CD4-positive, alpha-beta T cell treated with Interleukin-15 for 4 hours (primary cell): Measurements from ENCODE around the gene CHDH.
A peak's percentile ranks its signal among the peaks of the same experiment; 100 is the strongest.

Experiments used
- DNase-seq: peaks from one replicate; pipeline ENCODE4 v3.0.0-alpha.2; 2020; ENCODE audit warnings: low spot score

Gene CHDH, protein sequence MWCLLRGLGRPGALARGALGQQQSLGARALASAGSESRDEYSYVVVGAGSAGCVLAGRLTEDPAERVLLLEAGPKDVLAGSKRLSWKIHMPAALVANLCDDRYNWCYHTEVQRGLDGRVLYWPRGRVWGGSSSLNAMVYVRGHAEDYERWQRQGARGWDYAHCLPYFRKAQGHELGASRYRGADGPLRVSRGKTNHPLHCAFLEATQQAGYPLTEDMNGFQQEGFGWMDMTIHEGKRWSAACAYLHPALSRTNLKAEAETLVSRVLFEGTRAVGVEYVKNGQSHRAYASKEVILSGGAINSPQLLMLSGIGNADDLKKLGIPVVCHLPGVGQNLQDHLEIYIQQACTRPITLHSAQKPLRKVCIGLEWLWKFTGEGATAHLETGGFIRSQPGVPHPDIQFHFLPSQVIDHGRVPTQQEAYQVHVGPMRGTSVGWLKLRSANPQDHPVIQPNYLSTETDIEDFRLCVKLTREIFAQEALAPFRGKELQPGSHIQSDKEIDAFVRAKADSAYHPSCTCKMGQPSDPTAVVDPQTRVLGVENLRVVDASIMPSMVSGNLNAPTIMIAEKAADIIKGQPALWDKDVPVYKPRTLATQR

DNA sequence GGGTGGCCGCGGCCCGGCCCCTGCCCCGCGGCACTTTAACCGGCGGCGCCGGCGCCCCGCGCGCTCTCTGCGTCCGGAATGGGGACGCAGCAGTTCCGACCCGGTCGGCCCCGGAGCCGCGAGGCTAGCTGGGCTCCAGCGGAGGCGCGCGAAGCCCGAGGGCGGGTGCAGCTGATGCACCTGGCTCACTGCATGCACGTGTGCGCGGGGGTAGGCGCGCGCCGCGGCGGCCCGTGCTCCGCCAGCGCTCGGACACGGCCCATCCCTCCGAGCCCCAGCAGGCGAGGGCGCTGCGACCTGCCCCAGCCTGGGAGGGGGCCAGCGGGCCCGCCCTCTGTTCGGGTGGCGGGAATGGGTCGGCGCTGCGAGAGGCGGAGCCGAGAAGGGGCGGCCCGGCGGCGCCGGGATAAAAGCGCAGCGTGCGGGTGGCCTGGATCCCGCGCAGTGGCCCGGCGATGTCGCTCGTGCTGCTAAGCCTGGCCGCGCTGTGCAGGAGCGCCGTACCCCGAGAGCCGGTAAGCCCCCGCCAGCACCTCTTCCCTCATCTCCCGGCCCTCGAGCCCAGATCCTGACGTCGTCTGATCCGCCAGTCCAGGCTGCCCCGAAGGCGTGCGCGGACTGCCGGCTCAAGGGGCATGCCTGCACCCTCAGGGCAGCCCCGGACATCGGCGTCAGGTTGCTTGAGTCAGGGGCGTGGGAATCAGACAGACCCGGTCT is at the start of gene CHDH, which contains the start of gene IL17RB:
Gene CHDH, minus strand, starts transcription at position 286 of the 717 bp plus-strand sequence. CDS start 22,411 bp downstream, outside the sequence.
Gene IL17RB, plus strand, starts transcription at position 435 of the 717 bp plus-strand sequence. Its CDS starts 21 bp downstream, at position 456.
- DNase-seq = no peak

DNA sequence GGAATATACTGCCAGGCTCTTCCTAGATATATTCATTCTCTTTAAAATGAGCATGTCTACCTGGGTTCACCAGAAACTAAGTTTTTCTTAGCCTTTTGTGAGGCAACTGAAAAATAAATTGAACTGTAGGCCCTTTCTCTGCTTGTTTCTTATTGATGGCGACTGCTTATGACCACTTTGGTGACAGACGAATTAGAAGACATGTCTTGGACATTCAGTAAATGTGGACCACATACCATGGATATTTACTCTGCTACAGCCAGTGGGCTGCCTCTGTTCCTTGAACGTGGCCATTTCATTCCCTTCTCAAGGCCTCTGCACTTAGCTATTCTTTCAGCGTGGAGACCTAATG is 46.0 kb upstream of the CHDH start:
- DNase-seq = no peak

DNA sequence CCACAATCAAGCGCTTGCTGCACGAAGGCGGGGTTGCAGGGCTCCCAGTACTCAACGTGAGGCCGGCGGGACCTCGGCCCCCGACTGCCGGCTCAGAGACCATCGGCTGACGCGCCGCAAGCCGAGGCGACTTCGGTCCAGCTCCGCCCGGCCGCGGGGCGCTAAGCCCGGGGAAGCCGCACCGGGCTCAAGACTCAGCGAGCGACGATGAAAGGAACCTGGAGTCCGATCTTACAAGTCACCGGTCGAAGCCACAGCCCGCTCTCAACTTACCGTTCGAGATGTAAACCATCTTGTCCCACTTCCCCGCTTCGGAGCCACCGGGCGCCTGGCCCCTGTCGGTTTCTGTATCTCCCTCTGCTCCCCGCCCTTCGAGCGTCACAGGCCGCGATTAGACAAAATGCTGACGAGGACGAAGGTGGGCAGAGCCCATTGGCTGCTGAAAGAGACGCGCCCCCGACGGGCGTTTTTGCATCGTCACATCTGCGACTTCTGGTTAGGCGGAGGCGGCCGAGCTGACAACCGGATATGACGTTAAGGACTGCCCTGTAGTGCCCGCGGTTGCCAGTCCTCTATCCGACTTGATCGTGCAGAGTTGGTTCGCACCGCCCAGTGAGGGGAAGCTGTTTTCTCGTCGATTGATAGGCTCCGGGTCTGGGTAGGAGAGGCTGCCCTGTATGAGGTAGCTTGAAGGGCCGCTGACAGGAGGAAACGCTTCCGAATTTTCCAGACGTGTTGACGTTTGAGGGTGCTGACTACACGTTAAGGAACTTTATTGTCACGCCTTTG is 45.5 kb upstream of the CHDH start, which contains the start of gene SELENOK:
Gene SELENOK, minus strand, starts transcription at position 363 of the 789 bp plus-strand sequence.
- DNase-seq = peak; percentile 98

DNA sequence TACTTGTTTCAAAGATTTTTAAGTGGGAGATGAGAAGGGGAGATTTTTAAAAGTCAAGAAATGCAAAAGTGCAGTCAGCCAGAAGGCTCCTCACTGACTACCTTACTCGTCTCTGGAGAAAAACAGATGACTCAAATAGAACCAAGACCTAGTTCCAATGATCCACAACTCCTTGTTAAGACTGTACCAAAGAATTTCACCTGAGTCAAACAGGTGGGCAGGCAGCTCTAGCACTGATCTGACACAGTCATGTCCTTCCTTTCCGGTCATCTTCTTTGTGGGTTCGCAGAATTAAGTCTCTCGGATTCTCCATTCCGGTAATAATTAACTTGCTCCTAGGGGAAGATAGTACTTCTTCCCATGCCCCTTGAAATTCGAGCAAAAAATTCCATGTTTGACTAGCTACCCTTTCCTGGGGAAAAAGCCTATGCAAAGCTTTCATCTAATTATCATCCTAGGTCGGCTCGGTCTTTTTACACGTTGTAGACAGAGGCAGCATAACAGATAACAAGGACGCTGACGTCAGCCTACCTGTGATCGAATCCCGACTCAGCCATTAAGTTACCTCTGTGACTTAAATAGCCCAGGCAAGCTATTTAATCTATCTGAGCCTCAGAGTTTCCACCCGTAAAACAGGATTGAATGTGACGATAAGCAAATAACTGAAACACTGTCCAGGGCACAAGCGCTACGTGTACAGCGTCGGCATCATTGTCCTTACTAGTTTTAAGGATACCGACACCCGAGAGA is 44.7 kb upstream of the CHDH start:
- DNase-seq = peak; percentile 47

DNA sequence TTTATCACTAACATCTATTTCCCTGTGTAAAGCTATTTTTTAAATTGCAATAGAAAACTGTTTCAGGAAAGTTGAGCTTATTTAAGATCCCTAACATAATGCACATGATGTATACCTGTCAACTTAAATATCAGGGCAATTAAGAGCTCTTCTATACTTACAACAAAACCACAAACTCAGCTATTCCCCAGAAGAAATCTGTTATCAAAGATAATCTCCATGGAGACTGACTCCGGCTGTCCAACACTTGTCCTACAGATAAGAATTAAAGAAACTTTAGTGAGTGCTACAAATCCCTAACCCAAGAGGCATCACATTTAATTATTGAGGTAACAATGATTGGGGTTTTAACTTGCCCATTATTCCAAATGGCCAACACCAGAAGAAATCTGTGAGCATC is 42.0 kb upstream of the CHDH start:
- DNase-seq = no peak

DNA sequence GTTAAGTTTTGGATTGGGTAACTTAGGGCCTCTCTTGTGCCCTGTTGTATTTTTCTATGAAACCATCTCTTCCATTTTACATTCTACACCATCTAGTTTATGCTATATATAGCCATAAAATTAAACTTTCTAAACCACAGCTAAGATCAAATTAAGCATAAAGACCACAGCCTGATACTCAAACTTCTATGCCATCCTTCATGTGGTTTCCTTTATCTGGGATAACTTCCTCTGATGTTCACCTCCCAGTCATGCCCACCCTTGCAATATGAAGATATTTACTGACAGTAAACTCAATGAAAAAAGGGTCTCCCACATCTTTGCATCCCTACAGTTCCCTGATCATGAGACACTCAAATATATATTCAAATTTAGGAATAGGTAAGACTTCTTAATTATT is 41.2 kb upstream of the CHDH start:
- no peak for DNase-seq

DNA sequence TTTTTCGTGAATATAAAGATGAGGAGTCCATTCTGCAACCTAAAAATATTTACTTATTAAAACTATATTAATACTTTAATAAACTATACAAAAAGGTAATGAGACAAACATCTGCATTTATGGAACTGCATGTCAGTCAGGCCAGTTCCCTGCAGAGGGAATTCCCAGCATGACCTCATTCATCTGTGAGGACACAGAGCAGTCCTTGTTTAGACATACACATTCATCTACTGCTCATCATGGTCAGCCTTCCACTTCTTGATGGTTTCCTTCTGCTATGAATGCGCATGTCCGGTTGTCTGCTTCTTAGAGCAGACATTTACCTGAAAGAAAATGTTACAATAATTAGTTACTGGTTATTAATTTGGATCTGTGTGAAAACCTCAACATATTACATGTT is 39.0 kb upstream of the CHDH start:
- no peak for DNase-seq

DNA sequence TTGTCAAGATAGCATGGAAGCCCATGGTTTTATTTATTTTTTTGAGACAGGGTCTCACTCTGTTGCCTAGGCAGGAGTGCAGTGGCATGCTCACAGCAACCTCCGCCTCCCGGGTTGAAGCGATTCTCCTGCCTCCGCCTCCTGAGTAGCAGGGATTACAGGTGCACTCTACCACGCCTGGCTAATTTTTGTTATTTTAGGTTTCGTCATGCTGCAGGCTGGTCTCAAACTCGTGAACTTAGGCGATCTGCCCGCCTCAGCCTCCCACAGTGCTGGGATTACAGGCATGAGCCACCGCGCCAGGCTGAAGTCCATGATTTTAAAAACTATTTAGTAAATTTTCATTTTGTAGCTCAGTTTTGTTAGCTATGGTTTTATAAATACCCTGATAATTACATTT is 38.4 kb upstream of the CHDH start:
- DNase-seq = no peak

DNA sequence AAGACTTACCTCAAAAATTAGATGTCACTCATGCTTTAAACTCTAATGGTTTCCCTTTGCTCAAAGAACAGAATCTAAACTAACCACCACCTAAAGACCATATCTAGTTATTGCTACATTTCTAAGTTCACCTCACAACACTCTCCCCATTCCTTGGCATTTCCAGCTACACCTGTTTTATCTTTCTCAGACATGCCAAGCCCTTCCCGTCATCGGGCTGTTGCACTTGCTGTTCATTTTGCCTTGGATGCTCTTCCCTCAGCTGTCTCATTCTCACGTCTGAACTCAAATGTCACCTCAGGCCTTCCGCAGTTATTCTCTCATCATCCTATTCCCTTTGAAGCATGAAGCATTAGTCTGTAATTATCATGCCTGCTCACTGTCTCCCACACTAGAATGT is 36.8 kb upstream of the CHDH start:
- DNase-seq = no peak

DNA sequence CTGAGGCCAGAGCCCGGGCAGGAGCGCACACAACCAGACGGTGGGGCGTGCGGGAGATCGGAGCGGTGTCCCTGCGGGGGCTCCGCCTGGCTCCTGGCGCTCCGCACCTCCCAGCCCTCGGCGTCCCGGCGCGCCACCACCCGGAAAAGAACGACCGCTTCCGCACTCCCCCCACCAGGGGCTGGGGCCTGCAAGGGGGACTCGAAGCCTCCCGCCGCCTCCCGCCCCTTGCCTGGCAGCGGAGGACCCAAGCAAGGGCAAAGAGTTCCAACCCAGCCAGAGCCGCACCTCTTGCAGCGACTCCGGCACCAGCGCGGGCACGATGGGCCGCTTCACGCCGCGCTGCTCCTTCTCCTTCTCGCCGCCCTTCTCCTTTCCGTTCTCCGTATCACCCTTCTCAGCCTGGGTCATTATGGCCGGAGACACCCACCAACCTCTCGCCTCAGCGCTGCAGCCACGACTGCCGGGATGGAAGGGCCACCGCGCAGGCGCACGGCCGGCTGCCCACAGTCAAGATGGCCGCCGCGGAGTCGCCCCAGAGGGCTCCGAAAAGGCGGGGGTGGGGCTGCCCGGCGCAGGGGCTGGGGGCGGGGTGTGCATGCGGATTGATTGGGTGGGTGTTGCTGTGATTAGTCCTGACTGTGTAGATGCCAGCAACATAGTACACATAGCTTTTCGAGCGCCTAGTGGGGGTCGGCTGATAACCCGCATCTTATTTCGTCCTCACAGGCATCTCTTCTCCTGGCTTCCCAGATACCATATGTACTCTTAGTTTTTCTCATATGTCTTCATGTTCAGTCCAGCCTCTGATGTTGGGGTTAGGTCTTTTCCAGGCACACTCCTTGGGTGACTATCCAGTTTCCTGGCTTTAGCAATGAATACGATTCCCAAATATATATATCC is 35.7 kb upstream of the CHDH start, which contains the start of gene ACTR8:
Gene ACTR8, minus strand, starts transcription at position 462 of the 903 bp plus-strand sequence. Its CDS starts 51 bp downstream, at position 411.
- peak; percentile 88 for DNase-seq

DNA sequence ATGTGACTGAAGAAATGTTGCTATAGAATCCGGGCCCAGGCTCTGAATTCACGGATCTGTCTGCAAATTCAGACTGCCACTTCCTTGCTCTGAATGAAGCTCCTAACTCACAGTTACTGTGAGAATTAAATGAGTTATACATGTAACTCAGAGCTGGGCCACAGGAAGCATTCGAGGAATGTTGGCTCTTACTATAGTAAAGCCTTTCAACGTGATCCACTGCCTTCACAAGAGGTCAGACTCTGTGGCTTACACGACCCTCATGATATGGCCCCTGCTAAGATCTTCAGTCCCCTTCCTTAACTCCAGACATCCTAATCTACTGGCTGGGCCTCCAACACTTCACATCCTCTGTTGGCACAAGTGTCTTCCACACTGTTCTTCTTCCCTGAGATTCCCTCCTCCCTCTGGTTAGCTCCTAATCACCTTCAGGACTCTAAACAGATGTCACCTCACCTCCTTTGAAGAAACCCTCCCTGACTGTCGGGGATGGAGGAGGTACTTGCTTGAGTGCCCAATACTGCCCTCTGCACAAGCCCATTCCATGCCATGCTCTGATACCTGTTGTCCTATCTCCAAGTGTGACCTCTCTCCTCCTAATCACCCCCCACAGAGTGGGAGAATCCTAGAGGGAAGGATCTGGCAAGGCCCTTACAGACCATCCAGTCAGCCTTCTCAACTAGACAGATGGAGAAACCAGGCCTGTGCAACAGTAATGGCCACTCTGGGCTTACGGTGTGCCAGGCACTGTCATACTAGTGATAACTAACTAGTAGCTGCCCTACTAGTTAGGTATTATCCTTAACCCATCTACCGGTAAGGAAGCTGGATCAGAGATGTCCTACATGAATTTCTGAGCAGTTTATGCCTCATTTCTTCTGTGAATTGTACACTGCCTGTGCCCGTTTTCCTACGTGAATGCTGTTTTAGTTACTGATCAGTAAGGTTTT is 34.5 kb upstream of the CHDH start:
- DNase-seq = no peak

DNA sequence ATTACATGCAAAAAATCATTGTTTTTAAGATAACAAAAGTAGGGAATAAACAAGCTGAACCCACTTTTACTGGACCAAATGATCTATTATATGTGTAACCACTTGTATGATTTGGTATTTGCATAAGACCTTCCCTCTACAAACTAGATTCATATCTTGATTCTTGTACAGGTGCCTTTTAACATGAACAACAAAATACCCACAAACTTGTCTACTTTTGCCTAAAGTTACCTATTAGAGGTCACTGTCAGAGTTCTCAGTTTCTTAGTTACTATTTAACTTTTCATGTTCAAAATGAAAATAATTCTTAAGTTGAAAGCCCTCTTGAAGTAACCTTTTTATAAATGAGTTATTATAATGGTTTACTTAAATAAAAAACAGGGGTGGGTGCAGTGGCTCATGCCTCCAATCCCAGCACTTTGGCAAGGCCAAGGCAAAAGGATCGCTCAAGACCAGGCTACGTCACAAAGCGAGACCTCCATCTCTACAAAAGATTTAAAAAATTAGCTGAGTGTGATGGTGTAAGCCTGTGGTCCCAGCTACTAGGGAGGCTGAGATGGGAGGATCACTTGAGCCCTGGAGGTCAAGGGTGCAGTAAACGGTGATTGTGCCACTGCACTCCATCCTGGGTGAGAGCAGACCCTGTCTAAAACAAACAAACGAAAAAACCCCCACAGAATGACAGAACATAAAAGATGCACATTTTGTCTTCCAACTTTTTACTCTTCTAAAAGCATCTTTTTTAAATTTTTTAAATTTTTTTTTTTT is 19.7 kb upstream of the CHDH start:
- no peak for DNase-seq

DNA sequence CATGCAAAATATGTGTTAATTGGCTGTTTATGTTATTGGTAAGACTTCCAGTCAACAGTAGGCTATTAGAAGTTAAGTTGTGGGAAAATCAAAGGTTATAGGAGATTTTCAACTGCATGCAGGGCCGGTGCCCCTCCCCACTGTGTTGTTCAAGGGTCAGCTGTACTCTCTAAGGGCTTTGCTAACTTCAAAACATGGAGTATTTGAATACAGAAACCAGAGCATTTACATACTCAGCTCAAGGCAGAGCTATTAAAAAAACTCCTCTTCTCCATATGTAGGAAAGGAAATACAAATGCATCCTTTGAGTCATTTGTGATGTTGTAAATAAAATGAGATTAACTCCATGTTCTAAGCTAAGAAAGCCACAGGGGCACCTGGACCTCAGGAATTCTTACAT is 16.9 kb upstream of the CHDH start:
- no peak for DNase-seq

DNA sequence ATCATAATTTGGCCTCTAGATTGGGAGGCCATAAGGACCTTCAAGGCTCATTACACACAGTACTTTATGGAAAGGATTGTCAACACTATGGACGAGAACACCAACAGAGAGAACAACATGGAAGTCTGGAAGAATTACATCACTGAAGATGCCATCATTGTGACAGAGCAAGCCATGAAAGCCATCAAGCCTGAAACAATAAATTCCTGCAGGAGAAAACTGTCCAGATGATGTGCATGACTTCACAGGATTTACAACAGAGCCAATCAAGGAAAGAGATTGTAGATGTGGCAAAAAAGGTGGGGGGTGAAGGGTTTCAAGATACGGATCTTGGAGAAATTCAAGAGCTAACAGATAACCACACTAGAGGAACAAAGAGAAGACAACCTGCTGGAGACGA is 16.0 kb upstream of the CHDH start:
- DNase-seq = no peak

DNA sequence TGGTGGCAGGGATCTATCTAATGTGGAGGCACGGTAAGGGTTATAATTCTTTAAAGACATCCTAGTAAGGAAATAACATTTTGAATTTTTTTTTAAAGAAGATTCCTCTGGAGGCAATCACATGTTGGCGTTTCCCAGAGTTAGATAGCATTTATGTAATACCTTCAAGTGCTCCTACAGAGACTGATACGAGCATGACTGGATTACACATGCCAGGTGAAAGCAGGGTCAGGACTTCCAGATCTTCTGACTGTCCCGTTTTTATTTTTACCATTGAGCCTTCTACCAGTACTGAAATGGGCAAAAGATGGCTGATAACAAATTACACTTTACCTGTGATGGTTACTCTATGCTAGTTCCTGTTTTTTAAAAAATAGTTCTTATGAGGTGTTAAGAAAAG is 14.0 kb upstream of the CHDH start:
- DNase-seq = no peak

DNA sequence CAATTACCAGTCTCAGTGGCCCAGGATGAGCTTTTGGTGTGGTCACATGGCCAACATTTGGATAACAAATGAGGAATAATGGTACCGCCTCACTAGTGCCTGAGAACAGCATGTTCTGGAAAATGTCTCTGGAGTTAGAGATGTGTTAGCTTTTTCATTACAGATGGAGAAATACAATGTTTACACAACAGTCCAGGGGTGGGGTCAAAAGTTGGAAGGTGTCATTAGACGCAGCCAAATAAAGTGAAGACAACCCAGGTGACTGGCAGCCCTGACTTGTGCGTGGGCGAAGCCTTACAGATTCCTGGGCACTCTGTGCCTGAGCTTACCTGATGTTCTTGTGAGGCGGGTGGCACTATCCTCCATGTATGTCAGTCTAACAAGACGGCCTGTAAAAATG is 13.0 kb upstream of the CHDH start:
- DNase-seq = no peak

DNA sequence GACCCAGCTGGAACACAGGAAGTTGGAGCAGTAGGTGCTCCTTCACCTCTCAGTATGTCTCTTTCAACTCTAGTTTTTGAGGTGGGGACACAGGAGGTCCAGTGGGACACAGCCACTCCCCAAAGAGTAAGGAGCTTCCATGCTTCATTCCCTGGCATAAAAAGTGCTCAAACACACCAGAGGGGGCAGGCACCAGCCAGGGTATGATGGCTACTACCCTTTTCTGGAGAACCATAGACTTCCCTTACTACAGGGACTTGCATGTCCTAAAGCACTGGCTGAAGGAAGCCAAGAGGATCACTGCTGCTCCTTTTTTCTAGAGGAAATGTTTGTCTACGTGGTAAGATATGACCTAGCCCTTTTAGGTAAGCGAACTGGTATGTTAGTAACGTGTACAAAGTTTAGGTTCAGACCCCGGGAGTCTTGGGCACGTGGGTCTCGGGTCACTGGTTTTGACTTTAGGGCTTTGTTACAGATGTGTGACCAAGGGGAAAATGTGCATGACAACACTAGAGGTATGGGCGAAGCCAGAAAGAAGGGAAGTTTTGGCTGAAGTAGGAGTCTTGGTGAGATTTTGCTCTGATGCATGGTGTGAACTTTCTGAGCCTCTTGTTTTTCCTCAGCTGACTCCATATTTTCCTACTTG is 12.0 kb upstream of the CHDH start:
- no peak for DNase-seq

DNA sequence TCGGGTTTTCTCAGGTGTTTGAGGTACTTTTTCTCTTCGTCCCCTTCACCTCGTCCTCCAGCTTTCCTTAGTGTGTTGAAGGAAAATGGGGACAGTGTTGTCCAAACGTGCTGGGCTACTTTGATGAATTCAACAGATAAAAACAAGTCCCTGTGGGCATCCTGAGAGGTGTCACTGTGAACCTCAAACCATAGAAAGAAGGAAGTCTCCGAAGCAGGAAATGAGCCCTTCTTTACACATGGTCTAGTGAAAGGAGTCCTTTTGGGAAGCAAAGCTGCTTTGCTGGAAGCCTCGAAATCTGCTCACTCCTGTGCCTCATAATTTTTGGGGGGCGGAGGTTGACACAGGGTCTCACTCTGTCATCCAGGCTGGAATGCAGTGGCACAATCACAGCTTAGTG is 10.7 kb upstream of the CHDH start:
- DNase-seq = no peak
